KMS-11 (cell line): Measurements from ENCODE around the gene LIPM.

Experiments
- H2AFZ ChIP-seq: fragments of 200-600 bp; sonication (generic); 2 replicates; pipeline ENCODE4 v1.6.1; 2016; ENCODE audit warnings: antibody characterized with exemption, mixed run types, low read depth
- H3K27ac ChIP-seq: fragments of 200-600 bp; sonication (generic); 2 replicates; pipeline ENCODE4 v1.6.1; 2016; ENCODE audit warnings: mild to moderate bottlenecking, mixed run types
- H3K27me3 ChIP-seq: fragments of 200-600 bp; sonication (generic); 2 replicates; pipeline ENCODE4 v1.6.1; 2017; ENCODE audit warnings: mild to moderate bottlenecking, low read depth, mixed run types, moderate library complexity; ENCODE audit not compliant: insufficient read depth
- H3K36me3 ChIP-seq: fragments of 200-600 bp; sonication (generic); 2 replicates; pipeline ENCODE4 v1.6.1; 2017; ENCODE audit warnings: mild to moderate bottlenecking, mixed run types; ENCODE audit not compliant: insufficient read depth
- H3K4me1 ChIP-seq: fragments of 200-600 bp; sonication (generic); 2 replicates; pipeline ENCODE4 v1.6.1; 2016; ENCODE audit warnings: mild to moderate bottlenecking, low read depth, mixed run types; ENCODE audit not compliant: poor library complexity, severe bottlenecking
- H3K4me2 ChIP-seq: fragments of 200-600 bp; sonication (generic); 2 replicates; pipeline ENCODE4 v1.7.0; 2016; ENCODE audit warnings: mild to moderate bottlenecking, mixed run types
- H3K4me3 ChIP-seq: fragments of 200-600 bp; sonication (generic); IDR thresholded peaks from 2 replicates; pipeline ENCODE4 v1.6.1; 2017; ENCODE audit warnings: low read depth, low read length, mixed read lengths; ENCODE audit not compliant: insufficient read depth
- H3K79me2 ChIP-seq: fragments of 200-600 bp; sonication (generic); 2 replicates; pipeline ENCODE4 v1.6.1; 2016; ENCODE audit warnings: low read depth, mixed run types; ENCODE audit not compliant: insufficient read depth
- H3K9ac ChIP-seq: fragments of 200-600 bp; sonication (generic); 2 replicates; pipeline ENCODE4 v1.6.1; 2016; ENCODE audit warnings: mild to moderate bottlenecking, mixed run types
- H4K20me1 ChIP-seq: fragments of 200-600 bp; sonication (generic); 2 replicates; pipeline ENCODE4 v1.6.1; 2016; ENCODE audit warnings: mild to moderate bottlenecking, mixed run types; ENCODE audit not compliant: insufficient read depth
- TF ChIP-seq, protein P1 (sequence below): fragments of 200-600 bp; sonication (generic); conservative IDR thresholded peaks from 2 replicates; pipeline ENCODE4 v1.6.1; 2017; ENCODE audit warnings: low read depth, mild to moderate bottlenecking, antibody characterized with exemption, low read length, moderate library complexity, mixed read lengths

Gene LIPM

DNA sequence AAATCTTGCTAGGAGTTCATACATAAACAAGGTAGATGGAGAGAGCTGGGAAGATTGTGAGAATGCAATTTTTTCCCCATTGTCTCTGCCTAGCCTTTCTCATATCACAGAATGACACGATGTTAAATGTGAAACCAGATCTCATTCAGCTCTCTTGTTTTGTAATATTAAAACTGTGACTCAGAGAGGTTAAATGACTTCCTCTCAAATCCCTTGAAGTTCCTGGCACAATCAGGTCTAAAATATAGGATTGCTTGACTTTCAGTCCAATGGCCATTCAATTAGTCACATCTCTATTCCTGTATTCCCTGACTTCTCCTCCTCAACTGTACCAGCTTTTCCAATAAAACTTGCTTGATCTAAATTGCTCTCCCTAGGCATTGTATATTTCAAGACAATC is 46.0 kb downstream of the LIPM start:
- Histone ChIP-seq H3K4me3 (no peak overlapping the region), H3K36me3 (no peaks in the 10 kb centered on the region), H3K4me1 (peaks cover 29% of the 10 kb centered on the region), H3K27ac (no peak overlapping the region), H2AFZ (no peak overlapping the region), H3K9ac (no peak overlapping the region), H3K4me2 (no peak overlapping the region), H3K27me3 (no peaks in the 10 kb centered on the region), H3K79me2 (no peaks in the 10 kb centered on the region), H4K20me1 (no peaks in the 10 kb centered on the region)
- TF ChIP-seq, protein P1, sequence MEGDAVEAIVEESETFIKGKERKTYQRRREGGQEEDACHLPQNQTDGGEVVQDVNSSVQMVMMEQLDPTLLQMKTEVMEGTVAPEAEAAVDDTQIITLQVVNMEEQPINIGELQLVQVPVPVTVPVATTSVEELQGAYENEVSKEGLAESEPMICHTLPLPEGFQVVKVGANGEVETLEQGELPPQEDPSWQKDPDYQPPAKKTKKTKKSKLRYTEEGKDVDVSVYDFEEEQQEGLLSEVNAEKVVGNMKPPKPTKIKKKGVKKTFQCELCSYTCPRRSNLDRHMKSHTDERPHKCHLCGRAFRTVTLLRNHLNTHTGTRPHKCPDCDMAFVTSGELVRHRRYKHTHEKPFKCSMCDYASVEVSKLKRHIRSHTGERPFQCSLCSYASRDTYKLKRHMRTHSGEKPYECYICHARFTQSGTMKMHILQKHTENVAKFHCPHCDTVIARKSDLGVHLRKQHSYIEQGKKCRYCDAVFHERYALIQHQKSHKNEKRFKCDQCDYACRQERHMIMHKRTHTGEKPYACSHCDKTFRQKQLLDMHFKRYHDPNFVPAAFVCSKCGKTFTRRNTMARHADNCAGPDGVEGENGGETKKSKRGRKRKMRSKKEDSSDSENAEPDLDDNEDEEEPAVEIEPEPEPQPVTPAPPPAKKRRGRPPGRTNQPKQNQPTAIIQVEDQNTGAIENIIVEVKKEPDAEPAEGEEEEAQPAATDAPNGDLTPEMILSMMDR = no peak

DNA sequence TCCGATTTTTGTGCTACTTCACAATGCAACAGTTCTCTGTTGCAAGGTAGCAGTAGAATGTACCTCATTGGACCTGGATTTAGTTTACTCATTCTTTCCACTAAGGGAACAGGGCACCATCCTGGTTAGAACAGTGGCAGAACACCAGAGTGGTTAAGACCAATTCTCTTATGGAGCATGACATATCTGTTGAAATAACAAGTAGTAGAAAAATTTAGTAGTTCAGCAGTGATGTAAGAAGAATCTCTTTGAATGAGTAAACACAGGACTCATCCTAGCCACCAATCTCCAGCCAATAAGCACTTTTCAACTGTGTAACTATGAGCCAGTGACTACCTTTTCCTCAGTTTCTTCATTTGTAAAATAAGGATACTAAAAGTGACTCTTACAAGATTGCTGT is 46.7 kb downstream of the LIPM start:
- TF ChIP-seq, protein P1 = no peak
- no peaks in the 10 kb centered on the region for H3K27me3 ChIP-seq
- H3K36me3 ChIP-seq = no peaks in the 10 kb centered on the region
- no peaks in the 10 kb centered on the region for H4K20me1 ChIP-seq
- H3K4me3 ChIP-seq = no peak overlapping the region
- no peak overlapping the region for H3K4me2 ChIP-seq
- H3K9ac ChIP-seq = no peak overlapping the region
- no peak overlapping the region for H2AFZ ChIP-seq
- peaks cover 22% of the 10 kb centered on the region for H3K4me1 ChIP-seq
- no peaks in the 10 kb centered on the region for H3K79me2 ChIP-seq
- no peak overlapping the region for H3K27ac ChIP-seq

GRCh38 chr10:88850712-88851111 is 48.2 kb downstream of the LIPM start:
- H3K27ac ChIP-seq = no peak overlapping the region
- no peak overlapping the region for H3K4me3 ChIP-seq
- H3K27me3 ChIP-seq = no peaks in the 10 kb centered on the region
- no peaks in the 10 kb centered on the region for H3K36me3 ChIP-seq
- no peaks in the 10 kb centered on the region for H3K79me2 ChIP-seq
- no peak overlapping the region for H2AFZ ChIP-seq
- peaks cover 17% of the 10 kb centered on the region for H3K4me1 ChIP-seq
- no peak overlapping the region for H3K9ac ChIP-seq
- H4K20me1 ChIP-seq = no peaks in the 10 kb centered on the region
- TF ChIP-seq, protein P1 = no peak
- no peak overlapping the region for H3K4me2 ChIP-seq

DNA sequence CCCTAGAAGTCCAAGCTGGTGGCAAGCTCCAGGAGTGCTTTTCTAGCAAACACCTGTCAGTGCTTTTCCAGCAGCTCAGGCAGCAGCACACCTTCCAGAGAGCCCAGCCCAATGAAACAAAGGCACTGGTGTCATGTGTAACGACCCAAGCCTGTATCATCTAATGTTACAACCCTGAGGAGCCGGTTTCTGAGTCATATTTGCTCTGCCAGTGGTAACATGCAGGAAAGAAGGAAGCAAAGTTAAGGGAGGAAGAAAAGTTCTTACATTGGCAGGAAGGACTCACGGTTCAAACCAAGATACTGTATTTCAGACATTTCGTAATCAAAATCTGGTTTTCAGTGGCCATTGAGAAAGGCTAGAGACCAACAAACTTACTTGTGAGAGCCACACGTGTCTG is 49.2 kb downstream of the LIPM start, which contains the start of gene ANKRD22:
Gene ANKRD22 (minus strand): TSS at position 139 of the 400 bp plus-strand sequence. CDS start 237 bp downstream, outside the sequence.
- Histone ChIP-seq H3K4me1 (peaks cover 17% of the 10 kb centered on the region), H3K27ac (no peak within 1 kb of the TSS), H3K4me3 (no peak within 1 kb of the TSS), H4K20me1 (no peaks in the 10 kb centered on the region), H3K9ac (no peak within 1 kb of the TSS), H3K79me2 (no peaks in the 10 kb centered on the region), H3K4me2 (peak within 1 kb of the TSS; percentile 8; the same call in 1 of the 2 replicates), H2AFZ (peak within 1 kb of the TSS; percentile 15; the same call in 1 of the 2 replicates), H3K36me3 (no peaks in the 10 kb centered on the region), H3K27me3 (no peaks in the 10 kb centered on the region)
- TF ChIP-seq, protein P1 = no peak
